Kidney glomerular epithelial cell (primary cell): Measurements from ENCODE around the gene LMOD3.

ENCODE experiments used
- DNase-seq: peaks from one replicate; lab custom pipeline; 2025; lab: John Stamatoyannopoulos, UW

The LMOD3 gene

GRCh38 chr3:69121950-69122349 lies 445 bp downstream of the LMOD3 start:
- no peak for DNase-seq

- no peak for DNase-seq
Observed at GRCh38 chr3:69121513-69121912, 882 bp downstream of the LMOD3 start.

- DNase-seq: peak; percentile 40
Observed at GRCh38 chr3:69120879-69121464, 1.4 kb downstream of the LMOD3 start.

- no peak for DNase-seq
Observed at GRCh38 chr3:69119681-69120080, 2.7 kb downstream of the LMOD3 start.

GRCh38 chr3:69119138-69119537 lies 3.3 kb downstream of the LMOD3 start:
- no peak for DNase-seq

- DNase-seq: no peak
Observed at GRCh38 chr3:69118555-69118954, 3.8 kb downstream of the LMOD3 start.

- no peak for DNase-seq
Observed at GRCh38 chr3:69116897-69117296, 5.5 kb downstream of the LMOD3 start.

GRCh38 chr3:69116162-69116561 lies 6.2 kb downstream of the LMOD3 start:
- DNase-seq: no peak

GRCh38 chr3:69115731-69116130 lies 6.7 kb downstream of the LMOD3 start:
- DNase-seq: no peak

- DNase-seq: no peak
Observed at GRCh38 chr3:69113536-69113935, 8.9 kb downstream of the LMOD3 start.

GRCh38 chr3:69110941-69111546 lies 11.4 kb downstream of the LMOD3 start:
- no peak for DNase-seq

- no peak for DNase-seq
Observed at GRCh38 chr3:69108811-69109210, 13.6 kb downstream of the LMOD3 start.

GRCh38 chr3:69107841-69108240 lies 14.6 kb downstream of the LMOD3 start:
- DNase-seq: no peak

- no peak for DNase-seq
Observed at GRCh38 chr3:69105320-69105719, 17.1 kb downstream of the LMOD3 start.

GRCh38 chr3:69104586-69104985 lies 17.8 kb downstream of the LMOD3 start:
- no peak for DNase-seq

GRCh38 chr3:69103123-69103522 lies 19.3 kb downstream of the LMOD3 start:
- DNase-seq: no peak

- DNase-seq: no peak
Observed at GRCh38 chr3:69102384-69102783, 20.0 kb downstream of the LMOD3 start.

GRCh38 chr3:69099576-69099975 lies 22.8 kb downstream of the LMOD3 start:
- DNase-seq: no peak

- no peak for DNase-seq
Observed at GRCh38 chr3:69097407-69098086, 24.8 kb downstream of the LMOD3 start.

GRCh38 chr3:69096299-69096698 lies 26.1 kb downstream of the LMOD3 start:
- no peak for DNase-seq

GRCh38 chr3:69095636-69096035 lies 26.8 kb downstream of the LMOD3 start:
- DNase-seq: no peak

GRCh38 chr3:69094467-69095205 lies 27.8 kb downstream of the LMOD3 start:
- DNase-seq: no peak

GRCh38 chr3:69092030-69092516 lies 30.3 kb downstream of the LMOD3 start:
- no peak for DNase-seq
